ENCODE data around the gene DBH. TPM values are rescaled to one million over a fixed set of nuclear protein-coding genes. Genes with fewer than 3 reads are reported as not detected.

Gene DBH
- total RNA-seq, 2 experiments from 2014 or later: not detected

GRCh38 chr9:133679466-133680061 lies 43.4 kb downstream of the DBH start:
- H3K9me2 ChIP-seq (ENCODE audit: insufficient read depth, low read length): no peaks in the 10 kb centered on the region
- CTCF ChIA-PET (ENCODE audit: unreplicated experiment): interaction anchor here (0.6 kb wide), 1 partner anchor 16 kb away, joined by 3 read pairs; no protein-coding TSS in a partner anchor
- peaks cover 38% of the 10 kb centered on the region for H3K36me3 ChIP-seq (ENCODE audit: insufficient read depth, low read length)
- H3K79me2 ChIP-seq (ENCODE audit: insufficient read depth, low read depth, low read length): no peaks in the 10 kb centered on the region
- H3K4me1 ChIP-seq (ENCODE audit: insufficient read depth, low read length, poor library complexity, severe bottlenecking): peaks cover 19% of the 10 kb centered on the region
- no peak overlapping the region for H3K4me2 ChIP-seq (ENCODE audit: low read length)
- intact Hi-C loops (cut with micrococcal nuclease; ENCODE audit: unreplicated experiment): no loop called here
- POLR2A ChIA-PET: no interaction called here
- TF ChIP-seq EZH2phosphoT487 (IDR thresholded peaks at IDR 0.05; ENCODE audit: borderline replicate concordance, low read depth, low read length): no peak
- TF ChIP-seq CTCF (conservative IDR thresholded peaks at IDR 0.05; ENCODE audit: low read length): no peak
- no TSS peak for BruUV-seq (replicated peaks)
- no peak overlapping the region for H2AFZ ChIP-seq (ENCODE audit: low read length)
- no peak overlapping the region for H3K27ac ChIP-seq (ENCODE audit: low read depth, low read length, poor library complexity, severe bottlenecking)
- no peak overlapping the region for H3K4me3 ChIP-seq (ENCODE audit: low read depth, low read length, poor library complexity, severe bottlenecking)
- DNase-seq (ENCODE audit: low spot score): no peak
- H3K9me3 ChIP-seq (ENCODE audit: low read length): no peaks in the 10 kb centered on the region
- H4K20me1 ChIP-seq (ENCODE audit: insufficient read depth, low read length): no peaks in the 10 kb centered on the region

GRCh38 chr9:133680250-133680975 lies 44.2 kb downstream of the DBH start:
- Histone ChIP-seq H3K4me2 (ENCODE audit: low read length) (no peak overlapping the region), H2AFZ (ENCODE audit: low read length) (no peak overlapping the region), H3K9me2 (ENCODE audit: insufficient read depth, low read length) (no peaks in the 10 kb centered on the region), H3K79me2 (ENCODE audit: insufficient read depth, low read depth, low read length) (no peaks in the 10 kb centered on the region), H3K36me3 (ENCODE audit: insufficient read depth, low read length) (peaks cover 43% of the 10 kb centered on the region), H3K27ac (ENCODE audit: low read depth, low read length, poor library complexity, severe bottlenecking) (no peak overlapping the region), H4K20me1 (ENCODE audit: insufficient read depth, low read length) (no peaks in the 10 kb centered on the region), H3K4me3 (ENCODE audit: low read depth, low read length, poor library complexity, severe bottlenecking) (no peak overlapping the region), H3K9me3 (ENCODE audit: low read length) (no peaks in the 10 kb centered on the region), H3K4me1 (ENCODE audit: insufficient read depth, low read length, poor library complexity, severe bottlenecking) (peaks cover 20% of the 10 kb centered on the region)
- intact Hi-C loops (cut with micrococcal nuclease; ENCODE audit: unreplicated experiment): no loop called here
- no TSS peak for BruUV-seq (replicated peaks)
- no peak for TF ChIP-seq EZH2phosphoT487 (IDR thresholded peaks at IDR 0.05; ENCODE audit: borderline replicate concordance, low read depth, low read length)
- no peak for DNase-seq (ENCODE audit: low spot score)
- CTCF ChIA-PET (ENCODE audit: unreplicated experiment): interaction anchor here (0.6 kb wide), 1 partner anchor 15 kb away, joined by 3 read pairs; no protein-coding TSS in a partner anchor
- POLR2A ChIA-PET: no interaction called here

DNA sequence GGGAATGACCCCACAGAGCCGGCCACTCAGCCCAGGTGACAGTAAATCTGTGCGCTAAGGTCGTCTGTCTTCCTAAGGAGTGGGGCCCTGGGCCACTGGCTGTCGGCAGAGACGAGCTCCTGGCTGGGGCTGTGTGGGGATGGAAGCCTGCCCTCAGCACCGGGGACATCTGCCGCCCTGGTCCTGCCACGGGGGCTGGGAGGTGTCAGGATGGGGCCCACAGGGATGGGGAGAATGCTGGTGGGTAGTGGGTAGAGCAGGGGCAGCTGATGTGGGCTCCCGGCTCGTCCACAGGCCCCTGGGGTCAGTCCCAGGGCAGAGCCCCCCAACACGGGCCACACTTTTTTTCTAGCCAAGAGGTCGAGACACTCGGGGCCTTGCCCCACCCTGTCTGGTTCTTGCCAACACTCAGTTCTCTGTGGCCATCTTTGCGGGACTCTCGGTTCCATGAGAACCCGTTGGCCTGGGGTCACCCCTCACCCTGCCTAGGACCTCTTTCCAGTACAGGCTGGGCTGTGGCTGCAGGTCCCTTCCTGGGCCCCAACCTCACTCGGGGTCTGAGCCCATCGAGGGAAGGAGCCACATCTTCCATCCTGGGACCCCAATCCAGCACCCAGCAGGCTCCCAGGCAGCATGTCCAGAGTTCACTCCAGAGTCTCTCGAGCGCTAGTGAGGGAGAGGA lies 45.0 kb downstream of the DBH start:
- no peak overlapping the region for H3K4me3 ChIP-seq (ENCODE audit: low read depth, low read length, poor library complexity, severe bottlenecking)
- no TSS peak for BruUV-seq (replicated peaks)
- no peaks in the 10 kb centered on the region for H3K9me3 ChIP-seq (ENCODE audit: low read length)
- peaks cover 20% of the 10 kb centered on the region for H3K4me1 ChIP-seq (ENCODE audit: insufficient read depth, low read length, poor library complexity, severe bottlenecking)
- H3K36me3 ChIP-seq (ENCODE audit: insufficient read depth, low read length): peaks cover 43% of the 10 kb centered on the region
- H3K27ac ChIP-seq (ENCODE audit: low read depth, low read length, poor library complexity, severe bottlenecking): no peak overlapping the region
- ChIA-PET POLR2A (no interaction called here), CTCF (ENCODE audit: unreplicated experiment) (no interaction called here)
- H3K79me2 ChIP-seq (ENCODE audit: insufficient read depth, low read depth, low read length): no peaks in the 10 kb centered on the region
- H3K4me2 ChIP-seq (ENCODE audit: low read length): no peak overlapping the region
- intact Hi-C loops (cut with micrococcal nuclease; ENCODE audit: unreplicated experiment): no loop called here
- no peak overlapping the region for H2AFZ ChIP-seq (ENCODE audit: low read length)
- no peaks in the 10 kb centered on the region for H4K20me1 ChIP-seq (ENCODE audit: insufficient read depth, low read length)
- TF ChIP-seq EZH2phosphoT487 (IDR thresholded peaks at IDR 0.05; ENCODE audit: borderline replicate concordance, low read depth, low read length) (no peak), CTCF (conservative IDR thresholded peaks at IDR 0.05; ENCODE audit: low read length) (no peak)
- DNase-seq (ENCODE audit: low spot score): no peak
- no peaks in the 10 kb centered on the region for H3K9me2 ChIP-seq (ENCODE audit: insufficient read depth, low read length)
